ENCODE measurements around the gene HOXA6.
A peak's percentile ranks its signal among the peaks of the same experiment; 100 is the strongest.

Gene HOXA6

GRCh38 chr7:27161214-27161720, 13.7 kb upstream of the HOXA6 start:
- DNase-seq (ENCODE audit: low spot score): no peak

GRCh38 chr7:27160546-27161213, 13.1 kb upstream of the HOXA6 start:
- peak; percentile 90 for DNase-seq (ENCODE audit: low spot score)

- DNase-seq (ENCODE audit: low spot score): no peak
Observed at GRCh38 chr7:27160145-27160545, 12.6 kb upstream of the HOXA6 start.

- no peak for DNase-seq (ENCODE audit: low spot score)
Observed at GRCh38 chr7:27159266-27160144, 11.9 kb upstream of the HOXA6 start.

GRCh38 chr7:27158436-27159265, 11.1 kb upstream of the HOXA6 start:
- DNase-seq (ENCODE audit: low spot score): no peak

GRCh38 chr7:27157702-27158431, 10.3 kb upstream of the HOXA6 start:
- no peak for DNase-seq (ENCODE audit: low spot score)

- no peak for DNase-seq (ENCODE audit: low spot score)
Observed at GRCh38 chr7:27156916-27157701, 9.5 kb upstream of the HOXA6 start.

- DNase-seq (ENCODE audit: low spot score): peak; percentile 40
Observed at GRCh38 chr7:27156508-27156898, 8.9 kb upstream of the HOXA6 start, which contains the start of gene HOXA7. Gene HOXA7 (minus strand): TSS chr7:27156675. CDS start chr7:27156545, 130 bp downstream.

- DNase-seq (ENCODE audit: low spot score): no peak
Observed at GRCh38 chr7:27155816-27156507, 8.4 kb upstream of the HOXA6 start.

GRCh38 chr7:27154901-27155815, 7.6 kb upstream of the HOXA6 start:
- peak; percentile 29 for DNase-seq (ENCODE audit: low spot score)

- peak; percentile 21 for DNase-seq (ENCODE audit: low spot score)
Observed at GRCh38 chr7:27154369-27154768, 6.8 kb upstream of the HOXA6 start.

- no peak for DNase-seq (ENCODE audit: low spot score)
Observed at GRCh38 chr7:27153526-27153925, 6.0 kb upstream of the HOXA6 start.

- DNase-seq (ENCODE audit: low spot score): peak; percentile 31
Observed at GRCh38 chr7:27152816-27153442, 5.4 kb upstream of the HOXA6 start.

GRCh38 chr7:27151931-27152815, 4.6 kb upstream of the HOXA6 start, which contains the start of gene HOXA3:
Gene HOXA3 (minus strand): TSS chr7:27152583. CDS start chr7:27110640, 41,943 bp downstream.
- peak; percentile 38 for DNase-seq (ENCODE audit: low spot score)

GRCh38 chr7:27151341-27151930, 3.9 kb upstream of the HOXA6 start:
- no peak for DNase-seq (ENCODE audit: low spot score)

GRCh38 chr7:27150568-27151340, 3.2 kb upstream of the HOXA6 start:
- DNase-seq (ENCODE audit: low spot score): peak; percentile 93

Data from D341Med (cell line).